DND-41 (cell line): ENCODE data around the gene MACROD2.

Experiments used
- ATAC-seq: fragments of 200-7000 bp; cut with Tn5 transposase; 3 replicates; pipeline ENCODE4 v1.9.1; 2021; ENCODE audit warnings: low read depth; ENCODE audit not compliant: insufficient read depth
- DNase-seq: peaks from one replicate; pipeline ENCODE4 v3.0.0-alpha.2; 2020
- H2AFZ ChIP-seq: 2 replicates; pipeline ENCODE4 v1.6.0; 2012; ENCODE audit warnings: low read depth, low read length
- H3K27ac ChIP-seq: 2 replicates; pipeline ENCODE4 v1.5.1; 2012; ENCODE audit warnings: low read length, inconsistent platforms
- H3K27me3 ChIP-seq: fragments of 200-600 bp; sonication (generic); 2 replicates; pipeline ENCODE4 v1.6.0; 2012; ENCODE audit warnings: low read length, mild to moderate bottlenecking, inconsistent platforms; ENCODE audit not compliant: insufficient read depth, poor library complexity
- H3K36me3 ChIP-seq: 2 replicates; pipeline ENCODE4 v1.5.1; 2012; ENCODE audit warnings: low read length, inconsistent platforms; ENCODE audit not compliant: insufficient read depth
- H3K4me1 ChIP-seq: 2 replicates; pipeline ENCODE4 v1.5.1; 2012; ENCODE audit warnings: mild to moderate bottlenecking, low read length; ENCODE audit not compliant: insufficient read depth
- H3K4me2 ChIP-seq: 2 replicates; pipeline ENCODE4 v1.6.0; 2012; ENCODE audit warnings: mild to moderate bottlenecking, moderate library complexity, low read length, inconsistent platforms; ENCODE audit not compliant: insufficient read depth
- H3K4me3 ChIP-seq, 2 experiments: fragments of 200-600 bp in 1 of 2; shearing (Covaris generic) in 1 of 2; 2 replicates each; pipeline ENCODE4 v1.5.1; 2012 to 2016; ENCODE audit warnings: inconsistent platforms in 2 of 2, low read length in 2 of 2, mild to moderate bottlenecking in 2 of 2, low read depth in 1 of 2, moderate library complexity in 1 of 2
- H3K79me2 ChIP-seq: 2 replicates; pipeline ENCODE4 v1.6.0; 2012; ENCODE audit warnings: low read length, inconsistent platforms; ENCODE audit not compliant: insufficient read depth
- H3K9ac ChIP-seq: 2 replicates; pipeline ENCODE4 v1.6.0; 2012; ENCODE audit warnings: low read depth, mild to moderate bottlenecking, inconsistent platforms, low read length, moderate library complexity
- H3K9me3 ChIP-seq: 2 replicates; pipeline ENCODE4 v1.5.1; 2012; ENCODE audit warnings: low read length, moderate library complexity, mild to moderate bottlenecking, inconsistent platforms; ENCODE audit not compliant: insufficient read depth, severe bottlenecking
- H4K20me1 ChIP-seq: 2 replicates; pipeline ENCODE4 v1.6.0; 2012; ENCODE audit warnings: low read length; ENCODE audit not compliant: insufficient read depth
- CTCF ChIP-seq: IDR thresholded peaks from 2 replicates; pipeline ENCODE4 v1.5.1; 2012; ENCODE audit warnings: borderline replicate concordance, low read length, moderate library complexity, mild to moderate bottlenecking; ENCODE audit not compliant: poor library complexity, severe bottlenecking; ENCODE audit errors: extremely low read depth
- EZH2 ChIP-seq: IDR thresholded peaks from 3 replicates; pipeline ENCODE4 v1.6.1; 2012; ENCODE audit warnings: borderline replicate concordance, low read depth, mild to moderate bottlenecking, moderate library complexity, low read length, inconsistent platforms; ENCODE audit not compliant: severe bottlenecking

MACROD2 gene

GRCh38 chr20:14335052-14335451, 339.7 kb downstream of the MACROD2 start:
- Histone ChIP-seq H2AFZ (no peak overlapping the region), H3K9ac (no peak overlapping the region), H4K20me1 (no peaks in the 10 kb centered on the region), H3K27me3 (peaks cover 30% of the 10 kb centered on the region), H3K4me3 (no peak overlapping the region), H3K27ac (no peak overlapping the region), H3K36me3 (no peaks in the 10 kb centered on the region), H3K4me1 (peaks cover 2% of the 10 kb centered on the region; the same call in 1 of the 2 replicates), H3K9me3 (no peaks in the 10 kb centered on the region), H3K4me2 (no peak overlapping the region), H3K79me2 (no peaks in the 10 kb centered on the region)
- TF ChIP-seq EZH2 (no peak), CTCF (no peak)
- ATAC-seq = no peak
- DNase-seq = no peak

- Histone ChIP-seq H3K9ac (no peak overlapping the region), H3K4me1 (peaks cover 2% of the 10 kb centered on the region; the same call in 1 of the 2 replicates), H3K4me3 (no peak overlapping the region), H3K36me3 (no peaks in the 10 kb centered on the region), H2AFZ (no peak overlapping the region), H3K9me3 (no peaks in the 10 kb centered on the region), H3K27ac (no peak overlapping the region), H3K27me3 (peaks cover 30% of the 10 kb centered on the region), H4K20me1 (no peaks in the 10 kb centered on the region), H3K79me2 (no peaks in the 10 kb centered on the region), H3K4me2 (no peak overlapping the region)
- TF ChIP-seq EZH2 = no peak
- TF ChIP-seq CTCF = no peak
- ATAC-seq = no peak
- no peak for DNase-seq
Observed at GRCh38 chr20:14336686-14337085, 341.4 kb downstream of the MACROD2 start.

- Histone ChIP-seq H3K4me1 (peaks cover 2% of the 10 kb centered on the region; the same call in 1 of the 2 replicates), H3K36me3 (no peaks in the 10 kb centered on the region), H3K4me3 (no peak within 1 kb of the TSS), H3K9me3 (no peaks in the 10 kb centered on the region), H3K27ac (no peak within 1 kb of the TSS), H3K27me3 (peaks cover 30% of the 10 kb centered on the region), H3K79me2 (no peaks in the 10 kb centered on the region), H3K4me2 (peak within 1 kb of the TSS; percentile 46), H2AFZ (no peak within 1 kb of the TSS), H3K9ac (no peak within 1 kb of the TSS), H4K20me1 (no peaks in the 10 kb centered on the region)
- peak; percentile 96 for ATAC-seq
- DNase-seq = peak; percentile 64
- TF ChIP-seq CTCF = peak; percentile 90
- no peak for TF ChIP-seq EZH2
Observed at GRCh38 chr20:14337400-14338171, 342.3 kb downstream of the MACROD2 start, which contains the start of gene FLRT3. TSS of gene FLRT3 (minus strand) at chr20:14337612. CDS start at chr20:14327506, 10,106 bp downstream.
